Activated CD8-positive, alpha-beta memory T cell treated with anti-CD3 and anti-CD28 coated beads for 1 hour (primary cell): Measurements from ENCODE around the gene STK32B.
"Not testable (repeated sequence)": the region's sequence is repeated elsewhere in the genome, so short reads cannot be mapped to it uniquely, and the experiment has no call there.

Experiments used
- DNase-seq, 2 donors: peaks; one replicate each; pipeline ENCODE4 v3.0.0-alpha.2; 2020; ENCODE audit warnings: low read depth in 1 of 2; ENCODE audit errors: extremely low read depth in 1 of 2

The STK32B gene

DNA sequence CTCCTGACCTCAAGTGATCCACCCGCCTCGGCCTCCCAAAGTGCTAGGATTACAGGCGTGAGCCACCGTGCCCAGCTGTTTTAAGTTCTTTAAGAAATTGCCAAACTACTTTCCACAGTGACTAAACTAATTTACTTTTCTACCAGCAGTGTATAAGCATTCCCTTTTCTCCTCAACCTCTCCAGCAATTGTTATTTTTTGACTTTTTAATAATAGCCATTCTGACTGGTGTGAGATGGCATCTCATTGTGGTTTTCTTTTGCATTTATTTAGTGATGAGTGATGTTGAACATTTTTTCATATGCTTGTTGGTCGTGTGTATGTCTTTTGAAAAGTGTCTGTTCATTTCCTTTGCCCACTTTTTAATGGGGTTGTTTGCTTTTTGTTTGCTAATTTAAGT lies 199.3 kb downstream of the STK32B start:
- not testable (repeated sequence) for DNase-seq

DNA sequence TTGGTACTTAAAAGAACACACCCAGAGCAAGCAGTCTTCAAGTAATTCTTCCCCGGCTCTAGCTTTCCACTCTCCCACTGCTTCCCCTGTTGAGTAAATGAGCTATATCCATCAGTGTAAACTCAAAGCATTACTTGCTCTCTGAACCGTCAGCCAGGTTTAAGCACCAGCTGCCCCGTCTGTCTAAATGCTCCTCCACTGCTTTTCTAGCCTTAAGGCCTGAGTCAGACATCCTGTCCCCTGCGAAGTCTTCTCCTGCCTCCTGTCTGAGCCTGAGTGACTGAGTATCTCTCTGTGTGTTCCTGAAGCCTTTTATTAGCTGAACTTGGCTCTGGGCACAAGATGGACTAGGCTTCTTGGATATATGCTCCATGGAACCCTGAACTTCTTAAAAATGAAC lies 205.1 kb downstream of the STK32B start:
- no peak for DNase-seq

DNA sequence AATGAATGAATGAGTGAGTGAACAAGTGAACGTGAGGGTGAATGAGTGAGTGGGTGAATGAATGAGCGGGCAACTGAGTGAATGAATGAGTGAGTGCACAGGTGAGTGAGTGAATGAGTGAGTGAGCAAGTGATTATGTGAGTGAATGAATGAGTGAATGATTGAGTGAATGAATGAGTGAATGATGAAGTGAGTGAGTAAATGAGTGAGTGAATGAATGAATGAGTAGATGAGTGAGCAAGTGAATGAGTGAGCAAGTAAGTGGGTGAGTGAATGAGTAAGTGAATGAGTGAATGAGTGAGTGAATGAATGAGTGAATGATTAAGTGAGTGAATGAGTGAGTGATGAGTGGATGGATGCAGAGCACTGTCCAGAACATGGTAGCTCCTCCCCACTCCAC lies 205.8 kb downstream of the STK32B start:
- no peak for DNase-seq

GRCh38 chr4:5259471-5259870 lies 208.2 kb downstream of the STK32B start:
- DNase-seq: no peak

- DNase-seq: no peak
These were observed 208.8 kb downstream of the STK32B start for GRCh38 chr4:5260121-5260520.

DNA sequence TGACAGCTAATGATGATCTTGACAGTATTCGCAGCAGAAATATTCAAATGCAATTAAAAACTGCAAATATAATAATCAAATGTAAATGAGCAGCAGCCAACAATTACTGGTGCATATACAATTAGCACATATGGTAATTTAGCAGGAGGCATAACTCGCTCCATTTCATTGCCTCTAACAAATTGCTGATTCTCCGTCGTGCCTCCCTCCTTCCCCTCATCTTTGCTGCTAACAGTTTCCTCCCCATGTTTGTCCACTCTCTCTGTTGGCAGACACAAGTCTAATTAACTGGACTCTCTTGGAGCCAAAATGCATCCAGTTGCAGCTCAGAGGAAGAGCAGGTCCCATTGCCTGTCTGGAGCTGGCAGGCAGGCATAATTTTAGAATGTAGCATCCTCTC lies 210.6 kb downstream of the STK32B start:
- no peak for DNase-seq

DNA sequence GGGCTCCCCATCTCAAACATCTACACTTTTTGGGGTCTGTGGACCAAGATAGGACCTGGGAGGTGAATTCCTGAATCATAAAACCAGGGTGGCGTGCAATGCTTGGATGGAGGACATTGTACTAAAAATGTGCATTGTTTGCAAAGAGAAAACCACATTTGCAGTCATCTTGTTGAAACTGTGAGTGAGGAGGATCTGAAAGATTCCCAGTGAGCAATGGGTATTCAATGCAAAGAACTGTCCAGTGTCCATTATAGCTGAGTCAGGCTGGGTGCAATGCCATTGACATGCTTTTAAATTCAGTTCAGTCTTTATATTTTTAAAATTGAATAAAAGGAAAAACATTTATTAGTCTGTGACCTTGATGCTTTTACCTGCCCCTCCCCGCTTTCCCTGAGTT lies 215.7 kb downstream of the STK32B start:
- no peak for DNase-seq

GRCh38 chr4:5267408-5267807 lies 216.1 kb downstream of the STK32B start:
- no peak for DNase-seq

- DNase-seq: no peak
These were observed 225.3 kb downstream of the STK32B start for GRCh38 chr4:5276475-5277075.

- DNase-seq: no peak
These were observed 225.8 kb downstream of the STK32B start for GRCh38 chr4:5277079-5277478.

GRCh38 chr4:5278213-5278612 lies 226.9 kb downstream of the STK32B start:
- DNase-seq: no peak

- DNase-seq: not testable (repeated sequence)
These were observed 228.8 kb downstream of the STK32B start for GRCh38 chr4:5280069-5280468.

DNA sequence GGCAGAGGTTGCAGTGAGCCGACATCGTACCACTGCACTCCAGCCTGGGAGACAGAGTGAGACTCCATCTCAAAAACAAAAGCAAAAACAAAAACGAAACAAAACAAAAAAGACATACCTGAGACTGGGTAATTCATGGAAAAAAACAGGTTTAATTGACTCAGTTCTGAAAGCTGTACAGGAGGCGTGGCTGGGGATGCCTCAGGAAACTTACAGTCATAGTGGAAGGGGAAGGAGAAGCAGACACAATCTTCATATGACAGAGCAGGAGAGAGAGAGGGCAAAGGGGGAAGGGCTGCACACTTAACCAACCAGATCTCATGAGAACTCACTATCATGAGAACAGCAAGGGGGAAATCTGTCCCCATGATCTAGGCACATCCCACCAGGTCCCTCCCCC lies 229.5 kb downstream of the STK32B start:
- no peak for DNase-seq

DNA sequence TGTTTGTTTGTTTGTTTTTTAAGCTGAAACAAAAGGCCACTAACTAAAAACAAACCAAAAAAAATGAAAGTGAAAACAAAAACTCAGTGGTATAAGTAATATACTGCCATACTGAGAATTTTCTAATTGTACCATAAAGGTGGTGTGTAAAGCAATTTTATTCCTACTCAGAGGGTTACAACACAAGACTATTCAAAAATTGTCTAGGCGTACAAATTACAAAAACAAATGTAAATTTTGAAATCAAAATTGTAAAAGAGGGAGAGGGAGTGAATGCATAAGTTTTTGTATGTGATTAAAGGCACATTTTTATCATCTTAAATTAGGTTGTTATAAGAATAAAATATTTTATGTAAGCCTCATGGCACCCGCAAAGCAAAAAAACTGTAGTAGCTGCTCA lies 232.6 kb downstream of the STK32B start:
- no peak for DNase-seq

GRCh38 chr4:5284517-5284916 lies 233.2 kb downstream of the STK32B start:
- no peak for DNase-seq

- DNase-seq: no peak
These were observed 240.8 kb downstream of the STK32B start for GRCh38 chr4:5292101-5292500.

- DNase-seq: not testable (repeated sequence)
These were observed 246.9 kb downstream of the STK32B start for GRCh38 chr4:5298000-5298787.

DNA sequence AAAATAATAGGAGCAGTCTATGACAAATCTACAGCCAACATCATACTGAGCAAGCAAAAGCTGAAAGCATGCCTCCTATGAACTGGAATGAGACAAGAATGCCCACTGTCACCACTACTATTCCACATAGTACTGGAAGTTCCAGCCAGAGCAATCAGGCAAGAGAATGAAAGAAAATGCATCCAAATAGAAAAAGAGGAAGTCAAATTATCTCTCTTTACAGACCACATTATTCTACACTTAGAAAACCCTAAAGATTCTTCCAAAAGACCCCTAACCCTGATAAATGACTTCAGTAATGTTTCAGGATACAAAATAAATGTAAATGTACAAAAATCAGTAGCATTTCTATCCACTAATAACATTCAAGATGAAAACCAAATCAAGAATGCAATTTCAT lies 249.0 kb downstream of the STK32B start:
- no peak for DNase-seq

DNA sequence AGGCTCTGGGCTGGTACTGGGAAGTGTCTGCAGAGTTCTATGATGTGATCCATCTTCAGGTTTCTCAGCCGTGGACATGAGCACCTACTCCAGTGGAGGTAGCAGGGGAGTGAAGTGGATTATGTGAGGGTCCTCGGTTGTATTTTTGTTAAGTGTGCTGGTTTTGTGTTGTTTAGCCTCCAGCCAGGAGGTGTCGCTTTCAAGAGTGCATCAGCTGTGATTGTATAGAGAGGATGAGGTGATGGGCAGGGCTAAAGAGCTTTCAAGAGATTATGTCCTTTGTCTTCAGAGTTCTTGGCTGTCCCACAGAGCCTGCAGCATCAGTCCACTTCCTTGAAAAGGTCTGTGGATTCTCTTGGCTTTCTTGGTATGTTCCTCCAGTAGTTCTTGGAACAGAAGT lies 256.6 kb downstream of the STK32B start:
- no peak for DNase-seq

DNA sequence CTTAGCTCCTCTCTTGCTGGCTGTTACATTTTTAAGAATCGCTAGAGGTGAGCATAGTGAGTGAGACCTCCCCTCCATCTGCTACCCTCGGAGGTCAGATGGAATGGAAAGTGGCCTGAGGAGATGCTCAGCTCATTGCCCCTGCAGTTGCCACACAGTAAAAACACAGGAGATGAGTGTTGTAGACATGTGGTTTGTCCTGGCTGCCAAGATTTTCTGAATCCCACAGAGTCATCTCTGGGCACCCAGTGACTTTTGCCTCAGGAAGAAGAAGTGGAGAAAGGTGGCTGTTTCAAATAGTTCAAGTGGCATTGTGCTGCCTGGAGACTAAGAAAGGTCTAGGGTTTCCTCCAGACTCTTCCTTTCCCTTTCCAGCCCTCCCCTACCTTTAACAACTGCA lies 271.0 kb downstream of the STK32B start:
- DNase-seq: no peak

DNA sequence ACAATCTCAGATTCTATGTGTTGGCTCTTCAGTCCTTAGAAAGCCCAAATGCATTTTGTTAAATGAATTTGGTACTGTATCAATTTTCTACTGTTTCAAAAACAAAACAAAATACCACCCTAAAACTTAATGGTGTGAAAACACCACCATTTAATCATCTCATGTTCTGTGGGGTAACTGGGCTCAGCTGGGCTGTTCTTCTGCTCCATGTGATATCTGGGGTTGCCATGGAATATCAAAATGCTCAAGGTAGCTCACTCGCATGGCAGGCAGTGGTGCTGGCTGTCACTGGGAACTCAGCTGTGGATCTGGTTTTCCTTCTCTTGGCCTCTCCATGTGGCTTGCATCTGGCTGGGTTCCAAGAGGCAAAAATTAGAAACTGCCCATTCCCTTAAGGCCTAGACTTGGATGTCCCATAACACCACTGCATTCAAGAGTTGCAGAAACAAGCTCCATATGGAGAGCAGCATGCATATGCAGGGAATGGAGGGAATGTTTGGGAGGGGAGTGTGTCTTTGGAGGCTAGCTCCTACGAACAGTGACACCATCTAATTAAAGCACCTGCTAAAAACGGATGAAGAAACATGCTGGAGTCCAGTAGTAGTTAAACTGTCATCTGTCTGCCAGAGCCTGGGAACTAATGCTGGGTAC lies 279.2 kb downstream of the STK32B start:
- DNase-seq: no peak

- no peak for DNase-seq
These were observed 286.5 kb downstream of the STK32B start for GRCh38 chr4:5337731-5338130.
